Neuronal stem cell (in vitro differentiated cells): Measurements from ENCODE around the gene CRYBA4.

ENCODE experiments used
- DNase-seq: peaks from one replicate; pipeline ENCODE4 v3.0.0-alpha.2; 2013; ENCODE audit warnings: low spot score
- H2AFZ ChIP-seq: one replicate; pipeline ENCODE4 v1.6.1; 2013; ENCODE audit warnings: mild to moderate bottlenecking, low read length, inconsistent platforms
- H2AK5ac ChIP-seq: 2 replicates; pipeline ENCODE4 v1.6.1; 2013; ENCODE audit warnings: low read depth, mild to moderate bottlenecking, inconsistent platforms, low read length, moderate library complexity, mixed read lengths
- H2BK120ac ChIP-seq: 2 replicates; pipeline ENCODE4 v1.6.1; 2013; ENCODE audit warnings: low read depth, mild to moderate bottlenecking, inconsistent platforms, low read length, moderate library complexity, mixed read lengths
- H2BK12ac ChIP-seq: one replicate; pipeline ENCODE4 v1.6.1; 2013; ENCODE audit warnings: low read length, inconsistent platforms
- H2BK15ac ChIP-seq: 2 replicates; pipeline ENCODE4 v1.6.1; 2013; ENCODE audit warnings: mild to moderate bottlenecking, low read length, inconsistent platforms, mixed read lengths
- H2BK5ac ChIP-seq: one replicate; pipeline ENCODE4 v1.6.1; 2013; ENCODE audit warnings: inconsistent platforms, mild to moderate bottlenecking, low read length, moderate library complexity
- H3K14ac ChIP-seq: one replicate; pipeline ENCODE4 v1.6.1; 2013; ENCODE audit warnings: low read length, inconsistent platforms
- H3K18ac ChIP-seq: 2 replicates; pipeline ENCODE4 v1.6.1; 2013; ENCODE audit warnings: low read length, inconsistent platforms
- H3K23ac ChIP-seq: 2 replicates; pipeline ENCODE4 v1.6.1; 2013; ENCODE audit warnings: low read depth, mild to moderate bottlenecking, mixed read lengths, low read length, inconsistent platforms; ENCODE audit not compliant: poor library complexity
- H3K27ac ChIP-seq: replicated peaks from 3 replicates; pipeline ENCODE4 v1.5.1; 2013; ENCODE audit warnings: low read length, inconsistent platforms
- H3K27me3 ChIP-seq, 3 experiments: 2 replicates each; pipeline ENCODE4 v1.6.1; 2013; ENCODE audit warnings: low read length in 3 of 3, mild to moderate bottlenecking in 2 of 3, inconsistent platforms in 1 of 3, low read depth in 1 of 3, mixed read lengths in 1 of 3, moderate library complexity in 1 of 3; ENCODE audit not compliant: control insufficient read depth in 3 of 3, insufficient read depth in 3 of 3
- H3K36me3 ChIP-seq, 2 donors: replicated peaks in 1 of 2; 2 replicates each; pipeline ENCODE4 v1.6.1; 2013; ENCODE audit warnings: low read length in 2 of 2; ENCODE audit not compliant: control insufficient read depth in 2 of 2, insufficient read depth in 2 of 2
- H3K4ac ChIP-seq: 2 replicates; pipeline ENCODE4 v1.6.1; 2013; ENCODE audit warnings: inconsistent platforms, mild to moderate bottlenecking, low read length, moderate library complexity
- H3K4me1 ChIP-seq, 2 donors: 1 replicate in 1 of 2; 2 replicates in 1 of 2; pipeline ENCODE4 v1.6.1; 2013; ENCODE audit warnings: low read length in 2 of 2, low read depth in 1 of 2; ENCODE audit not compliant: control insufficient read depth in 2 of 2, insufficient read depth in 1 of 2
- H3K4me2 ChIP-seq: one replicate; pipeline ENCODE4 v1.6.1; 2013; ENCODE audit warnings: mild to moderate bottlenecking, low read length, inconsistent platforms; ENCODE audit not compliant: insufficient read depth, poor library complexity, severe bottlenecking
- H3K4me3 ChIP-seq, 2 donors: 2 replicates each; pipeline ENCODE4 v1.5.1; 2013; ENCODE audit warnings: low read length in 2 of 2, mild to moderate bottlenecking in 2 of 2, inconsistent platforms in 1 of 2, moderate library complexity in 1 of 2
- H3K79me1 ChIP-seq: one replicate; pipeline ENCODE4 v1.6.1; 2013; ENCODE audit warnings: low read depth, mild to moderate bottlenecking, inconsistent platforms, low read length, moderate library complexity
- H3K9ac ChIP-seq: one replicate; pipeline ENCODE4 v1.6.1; 2013; ENCODE audit warnings: mild to moderate bottlenecking, low read depth, low read length, inconsistent platforms; ENCODE audit not compliant: poor library complexity
- H3K9me3 ChIP-seq, 2 donors: replicated peaks in 1 of 2; 2 replicates each; pipeline versions ENCODE3 to v1.6.1; 2013; ENCODE audit warnings: low read length in 2 of 2, mild to moderate bottlenecking in 2 of 2, inconsistent platforms in 1 of 2, low read depth in 1 of 2, mixed read lengths in 1 of 2, moderate library complexity in 1 of 2; ENCODE audit not compliant: control insufficient read depth in 2 of 2, insufficient read depth in 1 of 2
- H4K8ac ChIP-seq: one replicate; pipeline ENCODE4 v1.6.1; 2013; ENCODE audit warnings: low read depth, mild to moderate bottlenecking, inconsistent platforms, low read length, moderate library complexity
- H4K91ac ChIP-seq: one replicate; pipeline ENCODE4 v1.6.1; 2013; ENCODE audit warnings: low read length, low read depth, mild to moderate bottlenecking, inconsistent platforms; ENCODE audit not compliant: poor library complexity
- WGBS, 2 donors: extraction: QIAGEN DNeasy Blood & Tissue Kit; methylation state at CpG; one replicate each; pipeline ENCODE4 v1.1.7; 2013; ENCODE audit warnings: missing lambda C conversion rate in 2 of 2, mixed read lengths in 1 of 2; ENCODE audit not compliant: insufficient read length in 2 of 2, insufficient replicate concordance in 1 of 2; ENCODE audit errors: extremely low coverage in 2 of 2; 5-methylcytosine and 5-hydroxymethylcytosine counted together

CRYBA4 gene

DNA sequence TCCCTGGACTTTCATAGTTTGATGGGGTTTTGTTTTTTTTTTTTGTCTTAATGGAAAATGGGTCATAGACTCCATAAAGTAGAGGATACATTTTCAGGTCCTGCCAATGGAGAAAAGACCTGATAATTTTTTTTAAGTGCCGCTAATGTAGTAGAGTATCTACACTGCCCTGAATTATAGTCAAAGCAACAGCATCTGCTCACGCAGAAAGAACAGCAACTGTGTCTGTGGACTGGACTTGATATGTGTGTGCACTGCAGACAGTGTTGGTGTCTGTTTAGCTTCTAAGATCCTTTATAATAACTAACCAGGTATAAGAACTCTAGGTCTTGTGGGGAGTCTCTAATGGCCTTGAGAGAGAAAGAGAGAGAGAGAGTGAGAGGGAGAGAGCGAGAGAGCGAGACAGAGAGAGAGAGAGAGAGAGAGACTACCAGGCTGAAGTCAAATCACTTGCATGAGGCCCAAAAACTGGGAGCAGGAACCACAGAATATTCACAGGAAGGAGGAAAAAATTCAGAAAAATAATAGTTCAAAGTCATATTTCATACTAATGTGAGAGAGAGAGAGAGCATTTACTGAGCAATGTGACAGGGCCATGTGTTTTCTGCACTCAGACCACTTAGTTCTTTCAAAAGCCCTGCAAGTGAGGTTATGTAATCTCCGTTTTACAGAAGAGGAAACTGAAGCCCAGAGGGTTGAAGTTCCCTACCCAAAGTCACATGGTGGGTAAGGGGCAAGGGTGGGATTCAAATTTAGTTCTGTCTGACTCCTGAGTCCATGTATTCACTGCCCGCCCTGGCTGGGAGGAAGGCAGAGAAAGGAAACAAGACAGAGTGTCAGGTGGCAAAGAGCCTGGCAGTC is 27.0 kb downstream of the CRYBA4 start:
- Histone ChIP-seq H3K4me1 (peaks cover 30 to 57% of the 10 kb centered on the region in 2 donors), H3K9me3 (no peaks in the 10 kb centered on the region), H3K4me2 (no peak overlapping the region), H4K8ac (no peak overlapping the region), H3K18ac (no peak overlapping the region), H3K14ac (no peak overlapping the region), H2BK5ac (no peak overlapping the region), H3K36me3 (no peaks in the 10 kb centered on the region), H2BK120ac (no peak overlapping the region), H2AK5ac (no peak overlapping the region), H3K27me3 (peaks cover 0 to 14% (median 0%) of the 10 kb centered on the region in 3 experiments), H3K9ac (no peak overlapping the region), H3K23ac (no peak overlapping the region), H3K4ac (no peak overlapping the region), H2BK12ac (no peak overlapping the region), H2BK15ac (no peak overlapping the region), H2AFZ (no peak overlapping the region), H3K4me3 (no peak overlapping the region), H3K27ac (no peak overlapping the region), H3K79me1 (peaks cover 1% of the 10 kb centered on the region), H4K91ac (no peak overlapping the region)
- DNase-seq, result no peak
- no CpG with 5 or more reads among the region's 6 CpGs for WGBS, 2 donors

DNA sequence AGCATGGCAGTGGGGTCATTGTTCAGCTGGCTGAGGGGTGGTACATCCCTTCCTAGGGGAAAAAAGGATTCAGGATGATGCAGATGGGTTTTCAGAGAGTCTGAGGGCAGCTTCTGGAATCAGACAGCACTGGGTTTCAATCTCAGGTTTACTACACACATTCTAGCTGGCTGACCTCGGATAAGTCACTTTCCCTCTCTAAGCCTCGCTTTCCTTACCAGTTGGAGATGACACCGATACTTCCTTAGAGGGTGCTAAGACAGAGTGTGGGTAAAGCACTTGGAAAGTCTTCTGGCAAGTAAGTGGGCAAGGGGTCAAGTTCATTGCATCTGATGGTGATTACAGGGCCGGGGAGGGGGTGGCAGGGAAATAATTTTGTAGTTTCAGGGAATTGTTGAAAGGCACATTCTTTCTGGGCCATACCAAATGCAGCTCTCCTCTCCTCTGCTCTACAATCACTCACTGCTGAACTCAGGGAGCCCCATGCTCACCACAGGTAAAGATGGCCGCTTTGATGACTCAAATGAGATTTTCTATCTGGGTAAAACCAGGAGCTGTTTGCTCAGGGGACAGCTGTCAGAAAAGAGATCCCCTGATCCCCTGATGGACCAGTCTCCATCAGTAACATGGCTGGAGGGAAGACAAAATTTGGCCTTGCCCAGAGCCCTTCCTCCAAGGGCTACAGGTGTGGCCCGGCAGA is 29.1 kb downstream of the CRYBA4 start:
- no peak overlapping the region for H2BK12ac ChIP-seq
- H3K18ac ChIP-seq, result peak overlapping the region; percentile 29
- H3K79me1 ChIP-seq, result peaks cover 1% of the 10 kb centered on the region
- no peak overlapping the region for H3K4me2 ChIP-seq
- no peak overlapping the region for H2BK15ac ChIP-seq
- H3K14ac ChIP-seq, result no peak overlapping the region
- H3K9ac ChIP-seq, result no peak overlapping the region
- no peak overlapping the region for H2BK5ac ChIP-seq
- H3K27ac ChIP-seq, result no peak overlapping the region
- H3K4ac ChIP-seq, result no peak overlapping the region
- H4K91ac ChIP-seq, result no peak overlapping the region
- no peak for DNase-seq
- H3K9me3 ChIP-seq, result no peaks in the 10 kb centered on the region
- WGBS, 2 donors, result no CpG with 5 or more reads among the region's 6 CpGs
- H3K27me3 ChIP-seq, result peaks cover 0 to 14% (median 0%) of the 10 kb centered on the region in 3 experiments
- peak overlapping the region; percentile 70 for H2AK5ac ChIP-seq
- no peak overlapping the region for H3K23ac ChIP-seq
- peaks cover 22 to 40% of the 10 kb centered on the region in 2 donors for H3K4me1 ChIP-seq
- no peak overlapping the region for H4K8ac ChIP-seq
- no peak overlapping the region for H2AFZ ChIP-seq
- no peak overlapping the region for H3K4me3 ChIP-seq
- H2BK120ac ChIP-seq, result no peak overlapping the region
- H3K36me3 ChIP-seq, result no peaks in the 10 kb centered on the region

DNA sequence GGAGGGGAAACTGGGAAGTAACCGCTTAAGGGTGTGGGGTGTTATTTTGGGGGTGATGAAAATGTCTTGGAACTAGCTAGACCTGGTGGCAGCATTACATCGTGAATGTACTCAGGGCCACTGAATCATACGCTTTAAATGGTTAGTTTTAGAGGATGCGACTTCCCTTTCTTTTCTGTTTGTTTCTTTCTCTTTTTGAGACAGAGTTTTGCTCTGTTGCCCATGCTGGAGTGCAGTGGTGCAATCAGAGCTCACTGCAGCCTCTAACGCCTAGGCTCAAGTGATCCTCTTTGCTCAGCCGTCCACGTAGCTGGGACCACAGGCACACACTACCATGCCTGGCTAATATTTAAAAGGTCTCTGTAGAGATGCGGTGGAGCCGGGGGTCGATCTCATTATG is 30.1 kb downstream of the CRYBA4 start:
- no peak overlapping the region for H2AFZ ChIP-seq
- no peak overlapping the region for H4K8ac ChIP-seq
- no peak overlapping the region for H3K14ac ChIP-seq
- no peaks in the 10 kb centered on the region for H3K79me1 ChIP-seq
- no peak overlapping the region for H3K4ac ChIP-seq
- no peak overlapping the region for H3K9ac ChIP-seq
- no peak overlapping the region for H2BK12ac ChIP-seq
- no peak overlapping the region for H3K4me2 ChIP-seq
- H3K27ac ChIP-seq, result no peak overlapping the region
- H3K4me1 ChIP-seq, result peaks cover 17 to 31% of the 10 kb centered on the region in 2 donors
- WGBS, 2 donors, result no CpG with 5 or more reads among the region's 10 CpGs
- H3K27me3 ChIP-seq, result peaks cover 0 to 12% (median 0%) of the 10 kb centered on the region in 3 experiments
- no peak overlapping the region for H2BK5ac ChIP-seq
- H3K4me3 ChIP-seq, result no peak overlapping the region
- no peaks in the 10 kb centered on the region for H3K36me3 ChIP-seq
- peak overlapping the region; percentile 54 for H2BK15ac ChIP-seq
- H2AK5ac ChIP-seq, result no peak overlapping the region
- no peaks in the 10 kb centered on the region for H3K9me3 ChIP-seq
- DNase-seq, result no peak
- no peak overlapping the region for H3K18ac ChIP-seq
- no peak overlapping the region for H2BK120ac ChIP-seq
- no peak overlapping the region for H3K23ac ChIP-seq
- no peak overlapping the region for H4K91ac ChIP-seq
